Sigmoid colon (tissue), 7 donors: ENCODE results near the gene EPB41L3. TPM values are rescaled to one million over a fixed set of nuclear protein-coding genes. Genes with fewer than 3 reads are reported as not detected.
A peak's percentile ranks its signal among the peaks of the same experiment; 100 is the strongest.

Source experiments
- DNase-seq: peaks from one replicate; pipeline ENCODE4 v3.0.0-alpha.2; 2019
- H3K27ac ChIP-seq, 4 donors: fragments of 200-600 bp; sonication (generic); one replicate each; pipeline ENCODE4 v1.5.1; 2016 to 2019; ENCODE audit warnings: mild to moderate bottlenecking in 1 of 4
- H3K27me3 ChIP-seq, 3 donors: fragments of 200-600 bp; sonication (generic); one replicate each; pipeline ENCODE4 v1.5.1; 2019; ENCODE audit warnings: mild to moderate bottlenecking in 1 of 3
- H3K36me3 ChIP-seq, 4 donors: fragments of 200-600 bp; sonication (generic); one replicate each; pipeline ENCODE4 v1.5.1; 2016 to 2019
- H3K4me1 ChIP-seq, 4 donors: fragments of 200-600 bp; sonication (generic); one replicate each; pipeline ENCODE4 v1.5.1; 2017 to 2019
- H3K4me3 ChIP-seq, 4 donors: fragments of 200-600 bp; sonication (generic); one replicate each; pipeline ENCODE4 v1.5.1; 2017 to 2019; ENCODE audit warnings: mild to moderate bottlenecking in 2 of 4, moderate library complexity in 1 of 4
- H3K9me3 ChIP-seq, 4 donors: fragments of 200-600 bp in 3 of 4; sonication (generic) in 3 of 4; one replicate each; pipeline versions ENCODE4 v1.5.1 to v1.6.1; 2013 to 2019
- CTCF ChIP-seq, 4 experiments: fragments of 450-650 bp in 3 of 4; fragments of 200-600 bp in 1 of 4; IDR thresholded peaks; one replicate each; pipeline ENCODE4 v1.5.1; 2016 to 2019; ENCODE audit warnings: antibody characterized with exemption in 4 of 4, mild to moderate bottlenecking in 3 of 4, moderate library complexity in 2 of 4
- EP300 ChIP-seq, 4 donors: sonication (generic); formaldehyde crosslinking; IDR thresholded peaks; one replicate each; pipeline ENCODE4 v1.6.1; 2017; ENCODE audit warnings: antibody characterized with exemption in 4 of 4
- POLR2A ChIP-seq, 2 donors: fragments of 450-650 bp; IDR thresholded peaks; one replicate each; pipeline ENCODE4 v1.6.1; 2016; ENCODE audit warnings: antibody characterized with exemption in 2 of 2, mild to moderate bottlenecking in 2 of 2, moderate library complexity in 2 of 2
- POLR2AphosphoS5 ChIP-seq, 4 donors: sonication (generic); formaldehyde crosslinking; IDR thresholded peaks; one replicate each; pipeline ENCODE4 v1.6.1; 2017; ENCODE audit warnings: antibody characterized with exemption in 4 of 4
- WGBS, 2 donors: extraction: QIAGEN DNeasy Blood & Tissue Kit; methylation state at CpG; one replicate each; pipeline ENCODE4 v1.1.7; 2013; 5-methylcytosine and 5-hydroxymethylcytosine counted together
- intact Hi-C: fragments of 100-400 bp; cut with DNase I; formaldehyde crosslinking; loops from one replicate; pipeline ENCODE4 v1.15.1; 2023
- polyA plus RNA-seq, 3 donors: library from polyadenylated mRNA; stranded (reverse); fragments of 200-250 nt; gene quantifications; one replicate each; pipeline ENCODE4 v1.2.3, GENCODE V29; 2013
- total RNA-seq, 4 donors: library from RNA; depleted of rRNA; stranded (reverse); fragments of >200 nt; gene quantifications; one replicate each; pipeline ENCODE4 v1.1.0, GENCODE V29; 2016
- donor health status: healthy with polysubstance abuse.
- donor health status: Bipolar disorder and iron deficiency.
- donor health status: healthy.

EPB41L3 gene
- total and polyA plus RNA-seq, 7 donors, result 26.1 to 156 (median 78.8) TPM

- intact Hi-C loops, result loop anchor here (2.0 to 5.0 kb wide), 3 partner anchors 54 to 306 kb away; partner anchors contain the start of gene ZBTB14
- TF ChIP-seq POLR2A (IDR thresholded peaks at IDR 0.05), result no peak
- Histone ChIP-seq H3K4me1 (peaks cover 0 to 46% (median 7%) of the 10 kb centered on the region in 4 donors), H3K27me3 (peaks cover 0 to 14% (median 0%) of the 10 kb centered on the region in 3 donors), H3K9me3 (no peaks in the 10 kb centered on the region), H3K36me3 (no peaks in the 10 kb centered on the region), H3K27ac (peak overlapping the region; percentile 76 to 89 (median 80)), H3K4me3 (peak overlapping the region; percentile 62 to 84 (median 76))
- DNase-seq, result peak; percentile 74
- WGBS, 2 donors, result 1% methylated on average over 84 of the region's 84 CpGs
Measured at GRCh38 chr18:5543036-5543680, 639 bp downstream of the EPB41L3 start.

GRCh38 chr18:5542515-5543035 lies 1.2 kb downstream of the EPB41L3 start:
- DNase-seq, result peak; percentile 73
- WGBS, 2 donors, result 5% methylated on average over 23 of the region's 23 CpGs
- TF ChIP-seq POLR2A (IDR thresholded peaks at IDR 0.05), result no peak
- TF ChIP-seq POLR2AphosphoS5 (IDR thresholded peaks at IDR 0.05), result peak in 1 of 4 donors; percentile 11

GRCh38 chr18:5541644-5542043 lies 2.2 kb downstream of the EPB41L3 start:
- peak overlapping the region in 2 of 4 donors; percentile 78 to 84 for H3K4me3 ChIP-seq
- intact Hi-C loops, result loop anchor here (2.0 to 5.0 kb wide), 3 partner anchors 53 to 304 kb away; partner anchors contain the start of gene ZBTB14
- H3K27ac ChIP-seq, result peak overlapping the region in 2 of 4 donors; percentile 81 to 89
- 88 to 89% methylated on average over 3 of the region's 3 CpGs for WGBS, 2 donors
- no peak for DNase-seq
- no peaks in the 10 kb centered on the region for H3K9me3 ChIP-seq
- peaks cover 0 to 14% (median 0%) of the 10 kb centered on the region in 3 donors for H3K27me3 ChIP-seq
- H3K36me3 ChIP-seq, result no peaks in the 10 kb centered on the region
- TF ChIP-seq POLR2AphosphoS5 (IDR thresholded peaks at IDR 0.05), result no peak
- no peak for TF ChIP-seq POLR2A (IDR thresholded peaks at IDR 0.05)
- no peak for TF ChIP-seq CTCF (IDR thresholded peaks at IDR 0.05)
- no peak for TF ChIP-seq EP300 (IDR thresholded peaks at IDR 0.05)
- H3K4me1 ChIP-seq, result peaks cover 0 to 56% (median 7%) of the 10 kb centered on the region in 4 donors

More at GRCh38 chr18:5542515-5543035, 1.2 kb downstream of the EPB41L3 start:
- peak overlapping the region; percentile 76 to 89 (median 80) for H3K27ac ChIP-seq
- H3K4me3 ChIP-seq, result peak overlapping the region; percentile 62 to 84 (median 76)
- intact Hi-C loops, result loop anchor here (2.0 to 5.0 kb wide), 3 partner anchors 54 to 305 kb away; partner anchors contain the start of gene ZBTB14
- peaks cover 0 to 50% (median 7%) of the 10 kb centered on the region in 4 donors for H3K4me1 ChIP-seq
- no peaks in the 10 kb centered on the region for H3K9me3 ChIP-seq
- H3K27me3 ChIP-seq, result peaks cover 0 to 14% (median 0%) of the 10 kb centered on the region in 3 donors
- no peaks in the 10 kb centered on the region for H3K36me3 ChIP-seq

- DNase-seq, result no peak
- TF ChIP-seq CTCF (IDR thresholded peaks at IDR 0.05) (no peak), POLR2AphosphoS5 (IDR thresholded peaks at IDR 0.05) (peak in 1 of 4 donors; percentile 10), POLR2A (IDR thresholded peaks at IDR 0.05) (no peak)
- peaks cover 0 to 14% (median 0%) of the 10 kb centered on the region in 3 donors for H3K27me3 ChIP-seq
- H3K9me3 ChIP-seq, result no peaks in the 10 kb centered on the region
- H3K4me1 ChIP-seq, result peaks cover 0 to 44% (median 7%) of the 10 kb centered on the region in 4 donors
- intact Hi-C loops, result no loop called here
- no peak overlapping the region for H3K4me3 ChIP-seq
- WGBS, 2 donors, result 92 to 93% methylated on average over 2 of the region's 2 CpGs
- no peaks in the 10 kb centered on the region for H3K36me3 ChIP-seq
- H3K27ac ChIP-seq, result no peak overlapping the region
Measured at GRCh38 chr18:5539391-5539790, 4.4 kb downstream of the EPB41L3 start.

GRCh38 chr18:5538544-5538943 lies 5.3 kb downstream of the EPB41L3 start:
- H3K4me1 ChIP-seq, result peaks cover 0 to 40% (median 3%) of the 10 kb centered on the region in 4 donors

More at GRCh38 chr18:5538544-5538943, 5.3 kb downstream of the EPB41L3 start:
- H3K36me3 ChIP-seq, result no peaks in the 10 kb centered on the region
- H3K9me3 ChIP-seq, result no peaks in the 10 kb centered on the region
- H3K4me3 ChIP-seq, result no peak overlapping the region
- no peak for DNase-seq
- peak overlapping the region in 1 of 4 donors; percentile 19 for H3K27ac ChIP-seq
- intact Hi-C loops, result no loop called here
- H3K27me3 ChIP-seq, result peaks cover 0 to 10% (median 0%) of the 10 kb centered on the region in 3 donors
- whole genome bisulfite sequencing, 2 donors, result 64 to 69% methylated on average over 2 of the region's 2 CpGs
- TF ChIP-seq POLR2A (IDR thresholded peaks at IDR 0.05) (no peak), POLR2AphosphoS5 (IDR thresholded peaks at IDR 0.05) (no peak), CTCF (IDR thresholded peaks at IDR 0.05) (no peak), EP300 (IDR thresholded peaks at IDR 0.05) (no peak)
